CD4-positive, alpha-beta T cell treated with Interleukin-15 for 4 hours (primary cell): ENCODE results near the gene STKLD1.
A peak's percentile ranks its signal among the peaks of the same experiment; 100 is the strongest.
"Not testable (repeated sequence)": the region's sequence is repeated elsewhere in the genome, so short reads cannot be mapped to it uniquely, and the experiment has no call there.

Source experiments
- DNase-seq: peaks from one replicate; pipeline ENCODE4 v3.0.0-alpha.2; 2020; ENCODE audit warnings: low spot score

Gene STKLD1

DNA sequence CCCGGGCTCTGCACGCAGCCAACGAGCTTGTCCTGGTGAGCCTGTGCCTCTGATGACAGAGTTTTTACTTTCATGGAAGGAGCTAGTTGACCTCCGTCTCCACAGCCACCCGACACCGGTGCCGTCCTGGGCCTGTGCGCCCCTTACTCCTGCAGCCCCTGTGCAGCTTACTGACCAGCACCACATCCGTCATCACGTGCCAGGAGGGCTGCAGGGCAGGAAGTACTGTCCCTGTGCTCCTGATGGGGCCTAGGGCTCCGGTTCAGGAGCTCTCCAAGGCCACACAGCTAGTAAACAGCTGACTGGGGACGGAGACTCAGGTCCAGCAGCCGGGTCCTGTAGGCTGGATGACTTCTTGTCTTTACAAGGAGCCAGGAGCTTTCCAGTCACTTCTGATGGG, 10.2 kb downstream of the STKLD1 start:
- no peak for DNase-seq

DNA sequence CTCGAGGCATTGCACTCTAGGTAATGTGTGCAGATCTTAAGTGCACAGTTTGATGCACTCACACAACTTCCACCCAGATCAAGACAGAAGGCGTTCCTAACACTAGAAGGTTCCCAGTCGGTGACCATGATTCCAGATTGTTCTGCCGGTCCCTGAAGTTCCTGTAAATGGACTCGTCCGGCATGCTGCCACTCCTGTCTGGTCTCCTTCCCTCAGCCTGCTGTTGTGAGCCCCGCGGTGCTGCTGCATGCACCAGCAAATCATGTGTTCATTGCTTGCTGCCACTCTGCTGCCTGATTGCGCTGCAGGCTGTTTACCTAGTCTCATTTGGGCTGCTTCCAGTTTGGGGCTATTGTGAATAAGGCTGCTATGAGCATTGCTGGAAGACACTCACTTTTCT, 11.5 kb downstream of the STKLD1 start:
- no peak for DNase-seq

DNA sequence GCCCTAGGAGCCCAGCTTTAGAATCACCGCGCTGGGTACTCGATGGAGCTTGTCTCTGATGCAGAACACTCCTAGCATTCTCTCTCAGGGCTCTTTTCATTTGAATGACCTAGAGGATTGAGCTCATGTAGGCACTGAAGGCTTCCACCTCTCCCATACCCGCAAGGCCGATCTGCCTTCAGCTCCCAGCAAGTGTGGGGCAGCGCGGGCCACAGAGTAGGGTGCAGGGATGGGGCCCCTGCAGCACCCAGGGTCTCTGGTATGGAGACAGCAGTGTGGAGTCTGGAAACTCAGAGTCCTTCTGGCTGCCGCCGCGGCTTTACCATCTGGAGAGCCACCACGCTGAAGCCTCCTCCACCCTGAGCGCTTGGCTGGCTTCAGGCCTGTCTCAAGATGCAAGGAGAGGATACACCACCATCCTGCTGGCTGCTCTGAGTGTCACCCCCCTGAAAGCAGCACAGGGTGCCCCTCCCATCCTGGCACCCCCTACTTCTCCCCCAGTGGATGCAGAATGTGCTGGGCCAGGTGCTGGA, 12.9 kb downstream of the STKLD1 start:
- no peak for DNase-seq

DNA sequence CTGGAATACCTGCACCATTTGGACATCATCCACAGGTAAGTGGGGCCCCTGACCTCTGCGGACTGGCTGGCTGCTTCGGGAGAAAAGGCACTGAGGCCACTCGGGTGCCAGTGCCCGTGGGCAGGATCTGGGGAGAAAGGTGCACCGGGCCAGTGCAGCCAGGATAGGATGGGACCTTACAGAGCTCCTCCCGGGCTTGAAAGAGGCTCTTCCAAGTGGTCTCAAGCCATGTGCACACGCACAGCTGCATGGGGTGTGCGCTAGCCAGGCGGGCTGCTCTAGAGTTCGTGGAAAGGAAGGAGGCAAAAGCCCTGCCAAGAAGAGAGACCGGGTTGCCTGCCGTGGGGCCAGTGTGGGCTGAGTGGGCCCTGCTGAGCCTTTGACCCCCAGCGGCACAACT, 13.4 kb downstream of the STKLD1 start:
- DNase-seq, result no peak

DNA sequence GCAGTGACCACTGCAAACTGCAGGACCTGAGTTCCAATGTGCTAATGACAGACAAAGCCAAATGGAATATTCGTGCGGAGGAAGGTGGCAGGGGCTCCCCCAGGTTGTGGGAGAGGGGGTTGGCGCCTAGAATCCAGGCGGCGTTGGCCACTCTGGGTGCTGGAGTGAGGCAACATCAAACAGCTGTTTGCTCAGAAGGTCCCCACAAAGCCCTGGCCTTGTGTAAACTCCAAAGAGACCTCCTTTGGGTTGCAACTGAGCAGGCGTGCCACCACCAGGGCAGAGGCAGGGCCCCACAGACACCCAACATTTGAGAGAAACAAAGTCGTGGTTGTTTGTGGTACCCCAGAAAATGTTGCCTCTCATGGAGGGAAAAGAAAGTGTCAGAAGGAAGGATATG, 14.5 kb downstream of the STKLD1 start:
- no peak for DNase-seq

DNA sequence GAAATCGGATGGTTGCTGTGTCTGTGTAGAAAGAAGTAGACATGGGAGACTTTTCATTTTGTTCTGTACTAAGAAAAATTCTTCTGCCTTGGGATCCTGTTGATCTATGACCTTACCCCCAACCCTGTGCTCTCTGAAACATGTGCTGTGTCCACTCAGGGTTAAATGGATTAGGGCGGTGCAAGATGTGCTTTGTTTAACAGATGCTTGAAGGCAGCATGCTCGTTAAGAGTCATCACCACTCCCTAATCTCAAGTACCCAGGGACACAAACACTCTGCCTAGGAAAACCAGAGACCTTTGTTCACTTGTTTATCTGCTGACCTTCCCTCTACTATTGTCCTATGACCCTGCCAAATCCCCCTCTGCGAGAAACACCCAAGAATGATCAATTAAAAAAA, 15.3 kb downstream of the STKLD1 start:
- DNase-seq, result not testable (repeated sequence)

DNA sequence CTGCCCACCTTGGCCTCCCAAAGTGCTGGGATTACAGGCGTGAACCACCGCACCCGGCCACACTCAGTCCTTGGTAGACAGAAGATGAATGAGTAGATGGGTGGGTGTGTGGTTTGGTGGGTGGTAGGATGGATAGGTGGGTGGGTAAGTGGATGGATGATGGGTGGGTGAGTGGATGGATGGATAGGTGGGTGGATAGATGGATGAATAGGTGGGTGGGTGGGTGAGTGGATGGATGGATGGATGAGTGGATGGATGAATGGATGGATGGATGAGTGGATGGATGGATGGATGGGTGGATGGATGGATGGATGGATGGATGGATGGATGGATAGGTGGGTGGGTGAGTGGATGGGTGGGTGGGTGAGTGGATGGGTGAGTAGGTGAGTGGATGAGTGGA, 16.1 kb downstream of the STKLD1 start:
- not testable (repeated sequence) for DNase-seq

DNA sequence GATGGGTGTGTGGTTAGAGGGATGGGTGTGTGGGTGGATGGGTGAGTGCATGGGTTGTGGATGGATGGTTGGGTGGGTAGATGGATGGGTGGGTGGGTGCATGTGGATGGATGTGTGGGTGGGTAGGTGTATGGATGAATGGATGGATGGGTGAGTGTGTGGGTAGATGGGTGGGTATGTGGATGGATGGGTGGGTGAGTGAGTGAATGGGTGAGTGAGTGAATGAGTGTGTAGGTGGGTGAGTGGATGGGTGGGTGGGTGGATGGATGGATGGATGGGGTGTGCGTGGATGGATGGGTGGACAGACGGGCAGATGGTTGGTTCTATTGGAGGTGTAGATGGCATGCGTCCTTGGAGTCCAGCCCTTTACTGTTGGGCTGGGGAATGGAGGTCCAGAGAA, 17.2 kb downstream of the STKLD1 start:
- DNase-seq, result no peak

DNA sequence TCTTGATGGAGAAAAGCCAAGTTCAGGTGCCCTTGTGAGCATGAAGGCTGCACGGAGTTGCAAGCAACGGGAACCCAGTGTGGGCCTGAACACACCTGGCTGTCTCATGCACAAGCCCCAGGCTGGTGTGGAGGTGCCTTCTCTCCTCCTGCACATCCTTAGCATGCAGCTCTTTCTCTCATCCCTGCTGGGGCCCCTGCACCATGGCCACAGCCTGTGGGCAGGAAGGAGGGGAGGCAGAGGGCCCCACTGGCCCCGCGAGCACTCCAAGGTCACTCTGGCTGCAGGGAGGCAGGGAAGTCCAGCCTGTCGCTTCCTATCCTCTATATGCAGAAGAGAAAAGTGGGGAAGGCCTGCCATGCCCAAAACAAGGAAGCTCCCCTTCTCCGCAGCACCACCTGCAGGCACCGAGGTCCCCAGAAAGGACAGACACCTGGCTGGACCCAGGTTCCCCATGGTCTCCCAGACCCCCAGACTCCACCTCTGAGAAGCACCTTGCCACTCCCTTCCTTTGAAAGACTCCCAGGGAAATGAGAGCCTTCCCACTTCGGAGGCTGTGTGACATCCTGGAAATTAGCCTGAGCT, 18.6 kb downstream of the STKLD1 start:
- no peak for DNase-seq

DNA sequence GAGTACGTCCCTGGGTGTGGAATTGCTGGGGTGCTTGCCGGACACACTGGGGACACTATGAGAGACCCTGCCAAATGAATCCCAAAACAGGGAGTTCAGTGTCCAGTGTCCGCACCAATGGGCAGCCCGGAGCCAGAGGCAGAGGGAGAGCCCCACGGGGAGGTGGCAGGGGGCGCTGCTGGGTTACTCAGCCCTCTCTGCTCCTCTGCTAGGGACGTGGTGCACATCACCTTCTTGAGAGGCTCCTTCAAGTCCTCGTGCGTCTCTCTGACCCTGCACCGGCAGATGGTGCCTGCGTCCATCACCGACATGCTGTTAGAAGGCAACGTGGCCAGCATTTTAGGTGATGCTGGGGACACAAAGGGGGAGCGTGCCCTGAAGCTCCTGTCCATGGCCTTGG, 20.8 kb downstream of the STKLD1 start:
- DNase-seq, result no peak

DNA sequence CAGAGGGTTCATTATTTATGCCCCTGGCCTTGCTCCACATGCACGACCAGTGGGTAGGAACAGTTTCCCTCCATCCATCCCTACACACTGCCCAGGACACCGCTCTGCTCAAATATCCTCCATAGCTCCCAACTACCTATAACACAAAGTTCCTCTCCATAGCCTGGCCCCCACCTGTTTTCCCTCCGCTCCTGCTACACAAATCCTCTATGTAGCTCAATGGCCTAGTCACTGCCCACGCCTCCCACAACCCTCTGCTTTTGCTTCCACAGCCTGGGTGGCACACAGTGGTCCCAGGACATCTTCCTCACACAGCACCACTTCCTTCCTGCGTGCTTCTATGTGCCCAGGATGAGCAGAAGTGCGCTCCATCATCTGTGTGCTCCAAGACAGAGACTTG, 21.2 kb downstream of the STKLD1 start:
- no peak for DNase-seq

DNA sequence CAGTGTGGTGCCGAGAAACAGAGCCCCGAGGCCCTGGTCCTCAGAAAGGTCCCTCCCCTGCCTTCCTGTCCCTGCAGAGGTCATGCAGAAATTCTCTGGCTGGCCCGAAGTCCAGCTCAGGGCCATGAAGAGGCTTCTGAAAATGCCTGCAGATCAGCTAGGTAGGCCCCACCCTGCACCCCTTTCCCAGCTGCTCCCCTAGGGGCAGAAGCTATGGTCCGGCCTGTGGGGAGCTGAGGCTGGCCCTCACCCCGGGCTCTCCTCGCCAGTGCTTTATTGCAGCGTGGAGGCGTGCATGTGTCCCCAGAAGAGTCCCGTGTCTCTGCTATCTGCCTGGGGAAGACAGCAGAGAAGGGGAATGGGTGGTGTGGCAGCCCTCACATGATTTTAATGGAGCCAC, 21.7 kb downstream of the STKLD1 start:
- no peak for DNase-seq

DNA sequence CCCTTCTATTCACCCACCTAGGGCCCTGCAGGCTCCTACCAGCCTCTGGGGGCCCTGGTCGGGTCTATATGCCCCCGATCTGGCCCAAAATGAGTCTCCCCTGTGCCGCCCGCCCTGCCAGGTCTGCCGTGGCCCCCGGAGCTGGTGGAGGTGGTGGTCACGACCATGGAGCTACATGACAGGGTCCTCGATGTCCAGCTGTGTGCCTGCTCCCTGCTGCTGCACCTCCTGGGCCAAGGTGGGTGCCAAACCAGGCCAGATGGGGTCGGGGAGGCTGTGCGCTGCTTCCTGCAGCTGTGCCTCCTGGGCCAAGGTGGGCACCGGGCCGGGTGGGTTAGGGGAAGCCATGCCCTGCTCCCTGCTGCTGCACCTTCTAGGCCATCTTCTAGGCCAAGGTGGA, 24.1 kb downstream of the STKLD1 start:
- no peak for DNase-seq

DNA sequence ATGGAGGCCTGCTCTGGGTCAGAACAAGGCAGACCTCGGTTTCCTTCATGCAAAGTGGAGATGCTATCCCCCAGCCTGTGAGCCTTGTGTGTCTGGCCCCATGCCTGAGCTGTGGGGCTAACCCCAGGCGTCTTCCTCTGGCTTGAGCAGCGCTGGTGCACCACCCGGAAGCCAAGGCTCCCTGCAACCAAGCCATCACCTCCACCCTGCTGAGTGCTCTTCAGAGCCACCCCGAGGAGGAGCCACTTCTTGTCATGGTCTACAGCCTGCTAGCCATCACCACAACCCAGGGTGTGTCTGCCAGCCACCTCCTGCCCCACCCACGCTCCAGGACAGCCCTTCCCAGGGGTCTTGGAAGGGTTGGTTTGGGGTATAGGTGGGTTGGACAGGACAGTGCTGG, 25.4 kb downstream of the STKLD1 start:
- no peak for DNase-seq

DNA sequence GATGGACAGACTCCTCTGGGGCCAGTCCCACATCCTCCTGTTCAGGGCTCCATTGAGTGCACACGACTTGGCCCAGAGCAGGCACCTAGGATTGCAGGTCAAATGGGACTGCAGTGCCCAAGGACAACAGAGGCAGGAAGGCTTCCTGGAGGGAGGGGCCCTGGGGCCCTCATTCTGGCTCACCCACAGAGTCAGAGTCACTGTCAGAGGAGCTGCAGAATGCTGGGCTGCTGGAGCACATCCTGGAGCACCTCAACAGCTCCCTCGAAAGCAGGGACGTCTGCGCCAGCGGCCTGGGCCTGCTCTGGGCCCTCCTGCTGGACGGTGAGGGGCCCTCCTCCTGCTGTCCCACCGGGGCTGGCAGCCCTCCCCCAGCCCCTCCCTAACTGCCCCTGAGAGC, 26.5 kb downstream of the STKLD1 start:
- no peak for DNase-seq

DNA sequence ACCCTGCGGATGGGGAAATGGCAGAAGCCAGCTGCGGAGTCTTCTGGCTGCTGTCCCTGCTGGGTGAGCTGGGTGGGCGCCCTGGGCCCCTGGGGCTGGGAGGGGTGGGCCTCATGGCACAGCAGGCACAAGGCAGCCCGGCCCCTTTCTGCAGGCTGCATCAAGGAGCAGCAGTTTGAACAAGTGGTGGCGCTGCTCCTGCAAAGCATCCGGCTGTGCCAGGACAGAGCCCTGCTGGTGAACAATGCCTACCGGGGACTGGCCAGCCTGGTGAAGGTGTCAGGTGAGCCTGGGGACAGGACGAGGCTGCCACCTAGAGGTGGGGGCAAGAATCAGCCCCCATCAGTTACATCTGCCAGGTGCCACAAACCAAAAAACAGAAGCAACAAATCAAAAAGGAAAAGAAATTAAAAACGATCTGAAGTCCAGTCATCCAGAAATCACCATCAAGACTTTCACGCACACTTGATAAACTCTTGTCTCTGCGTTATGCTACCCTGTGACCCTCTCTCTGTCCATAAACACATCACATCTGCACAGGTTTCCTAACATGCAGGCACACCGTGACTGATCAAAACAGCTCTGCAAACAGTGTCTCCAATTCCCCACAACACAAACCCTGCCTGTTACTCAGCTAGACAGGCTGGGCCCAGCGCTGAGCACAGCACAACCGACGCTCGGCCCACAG, 27.7 kb downstream of the STKLD1 start:
- DNase-seq, result peak; percentile 67

DNA sequence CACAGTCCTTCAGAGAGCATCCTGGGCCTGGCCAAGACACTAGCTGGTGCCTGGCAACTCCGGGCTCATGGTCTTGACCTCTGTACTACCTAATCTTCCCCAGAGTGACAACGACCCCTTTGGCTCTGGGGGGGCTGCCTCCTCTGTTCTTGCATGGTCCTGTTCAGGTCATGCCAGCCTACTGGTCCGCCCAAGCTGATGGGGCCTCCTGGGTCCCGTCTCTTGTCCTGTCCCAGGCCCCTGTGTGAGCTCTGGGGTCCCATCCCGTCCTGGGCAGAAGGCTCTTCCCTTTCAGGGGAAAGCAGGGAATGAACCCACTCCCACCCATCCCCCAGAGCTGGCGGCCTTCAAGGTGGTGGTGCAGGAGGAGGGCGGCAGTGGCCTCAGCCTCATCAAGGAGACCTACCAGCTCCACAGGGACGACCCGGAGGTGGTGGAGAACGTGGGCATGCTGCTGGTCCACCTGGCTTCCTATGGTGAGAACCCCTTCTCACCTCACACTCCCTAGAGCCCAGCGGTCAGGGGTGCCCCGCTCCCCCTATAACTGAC, 28.4 kb downstream of the STKLD1 start:
- no peak for DNase-seq

DNA sequence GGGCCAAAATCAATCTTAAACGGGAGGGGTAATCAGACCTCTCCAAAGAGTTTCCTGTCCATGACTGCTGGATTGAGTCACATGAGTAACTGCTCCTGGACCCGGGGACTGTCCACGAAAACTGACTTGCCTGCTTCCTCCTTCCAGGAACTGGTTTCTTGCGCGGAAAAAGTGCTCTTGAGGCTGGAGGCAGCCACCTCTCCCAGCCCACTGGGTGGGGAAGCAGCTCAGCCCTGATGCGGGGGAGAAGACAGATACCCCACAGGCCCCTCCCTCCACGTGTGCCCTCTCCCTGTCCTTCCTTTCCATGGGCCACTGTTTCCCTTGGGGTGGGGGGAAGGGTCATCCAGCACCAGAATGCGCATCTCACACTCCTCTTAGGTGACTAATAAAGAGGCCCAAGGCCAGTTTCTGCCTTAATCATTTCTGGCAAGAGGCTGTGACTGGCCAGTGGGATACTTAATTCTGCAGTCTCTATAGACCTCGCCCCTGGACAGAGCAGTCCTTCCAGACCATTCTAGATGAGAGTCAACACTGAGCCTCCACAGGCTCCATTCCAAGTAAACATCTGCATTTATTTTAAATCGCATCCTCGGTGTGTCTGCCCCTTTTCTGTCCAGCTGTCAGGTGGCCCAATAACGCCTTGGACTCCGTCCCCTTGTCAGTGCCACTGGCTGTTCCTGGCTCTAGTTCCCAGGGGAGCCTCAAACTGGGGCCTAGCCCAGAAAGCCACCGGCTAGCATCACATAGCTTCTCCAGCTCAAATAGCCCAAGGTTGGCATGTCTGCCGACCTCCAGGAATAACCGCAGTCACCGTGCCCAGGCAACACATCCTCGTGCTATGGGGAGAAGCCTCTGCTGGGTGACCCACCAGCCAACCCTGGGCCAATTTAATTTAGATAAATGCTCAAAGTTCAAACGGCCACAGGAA, 29.6 kb downstream of the STKLD1 start:
- DNase-seq, result no peak

DNA sequence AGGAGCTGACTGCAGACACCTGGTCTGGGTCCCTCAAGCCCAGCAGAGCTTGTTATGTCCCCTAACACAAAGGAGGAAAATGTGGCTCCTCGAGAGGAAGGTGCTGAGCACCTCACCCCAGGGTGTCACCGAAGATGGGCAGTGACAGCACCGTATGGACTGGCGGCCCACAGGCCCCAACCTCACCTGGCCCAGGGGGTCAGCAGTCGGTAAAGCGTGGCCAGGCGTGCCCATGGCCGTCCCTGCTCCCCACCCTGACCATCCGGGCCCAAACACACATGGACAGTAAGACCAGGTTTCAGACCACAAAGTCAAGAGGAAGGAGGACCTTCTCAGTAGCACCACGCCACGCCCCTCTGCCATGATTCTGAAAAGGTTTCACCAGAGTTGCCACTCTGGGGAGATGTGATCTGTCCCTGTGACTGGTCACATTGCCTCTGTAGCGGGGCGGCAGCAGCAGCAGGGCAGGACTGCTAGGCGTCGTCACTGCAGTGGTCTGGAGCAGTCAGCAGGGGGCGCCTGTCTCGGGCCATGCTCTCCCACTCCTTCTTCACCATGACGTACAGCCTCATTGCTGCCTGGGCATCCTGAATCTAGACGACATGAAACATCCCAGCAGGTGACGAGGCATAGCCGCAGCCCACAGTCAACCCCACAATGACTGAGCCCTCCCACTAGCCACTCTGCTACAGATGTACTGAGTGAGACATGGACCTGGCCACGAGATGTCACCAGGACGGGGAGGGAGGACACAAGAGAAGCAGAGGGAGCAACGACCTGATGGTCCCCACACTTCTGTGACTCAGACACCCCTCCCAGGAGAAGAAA, 30.5 kb downstream of the STKLD1 start:
- peak; percentile 83 for DNase-seq

DNA sequence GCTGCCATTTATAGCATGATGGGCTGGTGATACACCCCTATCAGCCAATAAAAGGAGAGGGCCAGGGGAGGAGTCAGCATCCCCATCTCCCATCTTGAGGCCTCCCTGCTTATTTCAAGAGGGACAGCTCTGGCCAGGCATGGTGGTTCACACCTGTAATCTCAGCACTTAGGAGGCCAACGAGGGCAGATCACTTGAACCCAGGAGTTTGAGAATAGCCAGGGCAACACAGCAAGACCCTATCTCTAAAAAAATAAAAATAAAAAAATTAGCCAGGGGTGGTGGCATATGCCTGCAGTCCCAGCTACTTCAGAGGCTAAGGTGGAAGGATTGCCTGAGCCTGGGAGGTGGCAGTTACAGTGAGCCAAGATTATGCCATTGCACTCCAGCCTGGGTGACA, 31.9 kb downstream of the STKLD1 start:
- DNase-seq, result no peak

DNA sequence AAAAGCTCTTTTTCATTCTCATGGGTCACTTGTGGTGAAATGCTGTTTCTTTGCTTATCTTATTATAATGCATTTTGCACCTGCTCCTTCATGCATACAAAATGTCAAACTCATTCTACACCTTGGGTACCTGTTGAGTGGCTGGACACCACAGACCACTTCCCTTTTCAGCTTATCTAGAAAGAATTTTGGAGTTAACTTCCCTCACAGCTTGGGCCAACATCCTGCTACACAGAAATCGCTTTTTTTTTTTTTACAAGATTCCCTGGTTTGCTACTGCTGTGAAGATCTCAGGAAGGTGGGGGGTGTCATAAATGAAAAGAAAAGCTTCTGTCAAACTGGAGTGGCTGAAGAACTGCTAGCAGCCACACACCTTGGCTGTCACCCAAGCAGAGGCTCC, 39.0 kb downstream of the STKLD1 start:
- DNase-seq, result no peak
